GM18867 (cell line): ENCODE results near the gene NFE2L1.

Experiments
- ATAC-seq: cut with Tn5 transposase; IDR thresholded peaks from one replicate; pipeline ENCODE4 v1.9.1; 2021; ENCODE audit warnings: mild to moderate bottlenecking, moderate library complexity; ENCODE audit not compliant: unreplicated experiment

Gene NFE2L1

DNA sequence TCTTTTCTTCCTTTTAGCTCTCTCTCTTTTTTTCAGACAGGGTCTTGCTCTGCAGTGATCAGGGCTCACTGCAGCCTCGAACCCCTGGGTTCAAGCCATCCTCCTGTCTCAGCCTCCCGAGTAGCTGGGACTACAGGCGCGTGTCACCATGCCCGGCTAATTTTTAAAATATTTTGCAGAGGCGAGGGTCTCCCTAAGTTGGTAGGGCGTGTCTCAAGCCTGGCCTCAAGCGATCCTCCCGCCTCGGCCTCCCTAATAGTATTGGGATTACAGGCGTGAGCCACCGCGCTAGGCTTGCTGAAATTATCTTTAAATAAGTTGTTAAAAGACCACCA lies 58.6 kb downstream of the NFE2L1 start:
- ATAC-seq: no peak

DNA sequence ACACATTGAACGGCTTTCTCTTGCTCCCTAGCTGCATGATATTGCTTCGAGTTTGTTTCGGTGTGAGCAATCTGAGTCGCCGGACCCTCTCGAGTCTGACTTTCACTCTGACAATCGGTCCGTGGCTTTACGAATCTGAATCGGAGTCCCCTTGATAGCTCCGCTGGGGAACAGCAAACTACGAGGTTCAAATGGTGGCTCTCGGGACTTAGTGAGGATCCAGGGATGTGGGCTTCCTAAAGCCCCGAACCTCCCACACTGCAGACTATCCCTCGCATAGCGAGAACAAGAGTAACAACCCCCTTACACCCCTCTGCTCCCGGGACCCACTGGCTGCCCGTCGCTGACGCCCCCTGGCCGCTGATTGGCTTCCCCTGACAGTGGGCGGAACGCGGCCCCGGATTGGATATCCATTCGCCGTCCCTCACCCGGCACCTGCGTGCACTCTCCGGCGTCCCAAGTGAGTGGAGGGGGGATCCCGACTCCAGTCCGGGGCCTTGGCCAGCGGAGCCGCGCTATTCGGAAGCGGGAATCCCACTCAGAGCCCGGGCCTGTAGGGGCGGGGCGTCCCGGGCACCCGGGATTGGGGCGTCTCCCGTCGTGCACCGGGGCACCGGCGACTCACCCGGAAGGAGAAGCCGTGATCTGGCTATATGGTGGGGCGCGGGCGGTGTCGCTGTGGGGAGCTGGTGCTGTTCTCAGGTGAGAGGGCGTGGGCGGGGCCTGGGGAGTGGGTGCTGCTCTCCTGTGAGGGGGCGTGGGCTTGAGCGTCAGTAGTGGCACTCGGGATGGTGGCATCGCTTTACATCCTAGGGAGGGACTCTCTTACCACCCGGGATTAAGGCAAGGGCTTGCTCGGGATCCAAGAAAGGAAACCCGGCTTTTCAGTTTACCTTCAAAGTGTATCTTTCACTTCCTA lies 59.2 kb downstream of the NFE2L1 start, which contains the start of gene SNX11:
TSS of gene SNX11 (plus strand) at position 630 of the 919 bp plus-strand sequence. CDS start 4,278 bp downstream, outside the sequence.
- peak; percentile 80 for ATAC-seq

DNA sequence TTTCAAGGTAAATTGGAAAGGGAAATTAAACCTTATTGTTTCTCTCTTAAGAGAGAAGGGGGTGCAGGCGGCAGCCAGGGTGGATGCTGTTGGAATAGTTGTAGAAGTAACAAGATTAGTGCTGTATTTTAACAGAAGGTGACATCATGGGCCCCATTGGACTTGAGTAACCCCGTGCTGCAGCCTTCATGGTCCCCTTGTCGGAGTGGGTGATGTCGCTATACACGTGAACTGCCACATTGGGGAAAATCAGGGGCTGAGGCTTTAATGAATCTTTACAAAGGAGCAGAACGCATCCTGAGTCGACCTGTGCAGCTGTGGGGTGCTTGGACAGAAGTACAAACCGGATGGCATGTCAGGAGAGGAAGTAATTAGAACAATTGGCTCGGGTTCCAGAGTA lies 62.6 kb downstream of the NFE2L1 start:
- ATAC-seq: no peak
